A673 (cell line): ENCODE measurements around the gene ATG7. TPM values are rescaled to one million over a fixed set of nuclear protein-coding genes. Genes with fewer than 3 reads are reported as not detected.
A peak's percentile ranks its signal among the peaks of the same experiment; 100 is the strongest.

Source experiments
- BruUV-seq: library from RNA; stranded (reverse); fragments of 400-500 nt; replicated peaks from 2 replicates; lab custom pipeline; 2021; lab: Mats Ljungman, UMichigan
- CTCF ChIA-PET: fragments of 300-600 bp; sonication (Branson Sonifier 250); formaldehyde crosslinking; loops from one replicate; lab custom pipeline; 2022; ENCODE audit warnings: antibody characterized with exemption; lab: Charles Lee
- POLR2A ChIA-PET: fragments of 300-600 bp; sonication (Branson Sonifier 250); formaldehyde crosslinking; loops from one replicate; lab custom pipeline; 2022; ENCODE audit warnings: antibody characterized with exemption; ENCODE audit not compliant: low non-redundant PET; lab: Charles Lee
- DNase-seq: peaks from one replicate; pipeline ENCODE4 v3.0.0-alpha.2; 2015; ENCODE audit warnings: low spot score
- H3K27ac ChIP-seq: fragments of 200-600 bp; sonication (generic); 2 replicates; pipeline ENCODE4 v1.5.1; 2016; ENCODE audit warnings: mixed run types, low read depth, mild to moderate bottlenecking, mixed read lengths, antibody characterized with exemption, low read length; ENCODE audit not compliant: poor library complexity, severe bottlenecking
- H3K27me3 ChIP-seq: fragments of 200-600 bp; sonication (generic); replicated peaks from 2 replicates; pipeline ENCODE4 v1.6.1; 2017; ENCODE audit warnings: mixed run types, low read depth, mild to moderate bottlenecking, mixed read lengths, antibody characterized with exemption, low read length; ENCODE audit not compliant: insufficient read depth, poor library complexity
- H3K36me3 ChIP-seq: fragments of 200-600 bp; sonication (generic); 2 replicates; pipeline ENCODE4 v1.6.1; 2016; ENCODE audit warnings: mixed run types, mild to moderate bottlenecking, mixed read lengths, antibody characterized with exemption, low read length; ENCODE audit not compliant: insufficient read depth, poor library complexity, severe bottlenecking
- H3K4me1 ChIP-seq: fragments of 200-600 bp; sonication (generic); 2 replicates; pipeline ENCODE4 v1.6.1; 2017; ENCODE audit warnings: mixed run types, mild to moderate bottlenecking, mixed read lengths, antibody characterized with exemption, low read length; ENCODE audit not compliant: insufficient read depth, poor library complexity, severe bottlenecking
- H3K4me3 ChIP-seq: fragments of 200-600 bp; sonication (generic); 2 replicates; pipeline ENCODE4 v1.5.1; 2016; ENCODE audit warnings: low read depth, mixed run types, mild to moderate bottlenecking, mixed read lengths, low read length; ENCODE audit not compliant: poor library complexity, severe bottlenecking
- H3K9me3 ChIP-seq: fragments of 200-600 bp; sonication (generic); 2 replicates; pipeline ENCODE4 v1.6.1; 2016; ENCODE audit warnings: mixed run types, low read depth, mild to moderate bottlenecking, mixed read lengths, antibody characterized with exemption, low read length; ENCODE audit not compliant: poor library complexity, severe bottlenecking
- EZH2 ChIP-seq: fragments of 200-600 bp; sonication (generic); IDR thresholded peaks from 2 replicates; pipeline ENCODE4 v1.6.1; 2017; ENCODE audit warnings: borderline replicate concordance, low read depth, mild to moderate bottlenecking, mixed read lengths, antibody characterized with exemption, low read length; ENCODE audit not compliant: poor library complexity, severe bottlenecking
- intact Hi-C: fragments of 100-400 bp; cut with micrococcal nuclease; formaldehyde crosslinking; loops from one replicate; pipeline ENCODE4 v1.10.0; 2022; ENCODE audit not compliant: unreplicated experiment
- total RNA-seq: library from RNA; stranded (reverse); gene quantifications from 2 replicates; pipeline ENCODE4 v1.2.3, GENCODE V29; 2021
- TF ChIP-seq, protein P1 (sequence below): fragments of 300-800, 200-600 bp; sonication (generic); conservative IDR thresholded peaks from 2 replicates; pipeline ENCODE4 v1.5.1; 2017; ENCODE audit warnings: low read depth, mild to moderate bottlenecking, antibody characterized with exemption, low read length, moderate library complexity, mixed read lengths

ATG7 gene
- total RNA-seq, 1 experiment from 2014 or later, result 30.9 TPM

DNA sequence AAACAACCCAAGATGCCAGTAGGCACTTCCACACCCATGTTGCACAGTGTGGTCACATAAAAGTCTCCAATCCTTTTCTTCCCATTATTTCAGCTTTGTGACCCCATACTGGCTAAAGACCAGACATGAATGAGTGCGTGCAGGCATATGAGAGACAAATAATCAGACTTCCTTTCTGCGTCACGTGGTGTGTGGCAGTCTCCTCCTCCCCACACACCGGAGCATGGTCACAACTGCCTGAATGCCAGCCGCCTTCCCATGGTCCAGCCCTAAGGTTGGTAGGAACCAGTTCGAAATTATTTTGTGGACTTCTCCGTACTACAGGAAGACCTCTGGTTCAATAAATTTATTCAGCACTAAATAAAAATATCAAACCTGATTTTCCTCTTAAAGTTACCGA is 306.0 kb downstream of the ATG7 start:
- TF ChIP-seq, protein P1, sequence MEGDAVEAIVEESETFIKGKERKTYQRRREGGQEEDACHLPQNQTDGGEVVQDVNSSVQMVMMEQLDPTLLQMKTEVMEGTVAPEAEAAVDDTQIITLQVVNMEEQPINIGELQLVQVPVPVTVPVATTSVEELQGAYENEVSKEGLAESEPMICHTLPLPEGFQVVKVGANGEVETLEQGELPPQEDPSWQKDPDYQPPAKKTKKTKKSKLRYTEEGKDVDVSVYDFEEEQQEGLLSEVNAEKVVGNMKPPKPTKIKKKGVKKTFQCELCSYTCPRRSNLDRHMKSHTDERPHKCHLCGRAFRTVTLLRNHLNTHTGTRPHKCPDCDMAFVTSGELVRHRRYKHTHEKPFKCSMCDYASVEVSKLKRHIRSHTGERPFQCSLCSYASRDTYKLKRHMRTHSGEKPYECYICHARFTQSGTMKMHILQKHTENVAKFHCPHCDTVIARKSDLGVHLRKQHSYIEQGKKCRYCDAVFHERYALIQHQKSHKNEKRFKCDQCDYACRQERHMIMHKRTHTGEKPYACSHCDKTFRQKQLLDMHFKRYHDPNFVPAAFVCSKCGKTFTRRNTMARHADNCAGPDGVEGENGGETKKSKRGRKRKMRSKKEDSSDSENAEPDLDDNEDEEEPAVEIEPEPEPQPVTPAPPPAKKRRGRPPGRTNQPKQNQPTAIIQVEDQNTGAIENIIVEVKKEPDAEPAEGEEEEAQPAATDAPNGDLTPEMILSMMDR, result no peak
- TF ChIP-seq EZH2, result no peak
- peaks cover 2% of the 10 kb centered on the region for H3K36me3 ChIP-seq
- no peak for DNase-seq
- intact Hi-C loops, result no loop called here
- H3K9me3 ChIP-seq, result no peaks in the 10 kb centered on the region
- BruUV-seq, result no TSS peak
- no peak overlapping the region for H3K27ac ChIP-seq
- H3K27me3 ChIP-seq, result no peaks in the 10 kb centered on the region
- CTCF ChIA-PET, result no interaction called here
- POLR2A ChIA-PET, result no interaction called here
- H3K4me1 ChIP-seq, result peaks cover 27% of the 10 kb centered on the region
- H3K4me3 ChIP-seq, result no peak overlapping the region

DNA sequence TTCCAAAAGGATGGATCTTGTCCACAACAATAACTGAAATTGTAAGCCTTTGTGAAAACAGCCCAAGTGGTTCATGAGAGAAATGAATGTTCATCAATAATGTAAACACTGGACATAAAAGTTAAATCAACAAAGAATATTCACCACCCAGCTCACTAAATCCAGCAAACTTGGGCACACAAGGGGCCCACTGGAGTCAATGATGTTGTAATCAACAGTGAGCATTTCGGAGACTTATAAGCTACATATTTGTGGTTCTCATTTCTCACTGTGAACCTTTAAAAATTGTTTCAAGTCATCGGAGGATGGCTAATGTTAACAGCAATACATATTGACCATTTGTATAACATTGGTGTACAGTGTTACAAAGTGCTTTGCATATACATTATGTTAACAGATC is 308.4 kb downstream of the ATG7 start:
- ChIA-PET POLR2A (no interaction called here), CTCF (no interaction called here)
- TF ChIP-seq, protein P1, result no peak
- TF ChIP-seq EZH2, result no peak
- Histone ChIP-seq H3K4me1 (peaks cover 45% of the 10 kb centered on the region), H3K27me3 (no peaks in the 10 kb centered on the region), H3K27ac (no peak overlapping the region), H3K4me3 (no peak overlapping the region), H3K36me3 (no peaks in the 10 kb centered on the region), H3K9me3 (no peaks in the 10 kb centered on the region)
- intact Hi-C loops, result no loop called here
- DNase-seq, result no peak
- BruUV-seq, result no TSS peak

DNA sequence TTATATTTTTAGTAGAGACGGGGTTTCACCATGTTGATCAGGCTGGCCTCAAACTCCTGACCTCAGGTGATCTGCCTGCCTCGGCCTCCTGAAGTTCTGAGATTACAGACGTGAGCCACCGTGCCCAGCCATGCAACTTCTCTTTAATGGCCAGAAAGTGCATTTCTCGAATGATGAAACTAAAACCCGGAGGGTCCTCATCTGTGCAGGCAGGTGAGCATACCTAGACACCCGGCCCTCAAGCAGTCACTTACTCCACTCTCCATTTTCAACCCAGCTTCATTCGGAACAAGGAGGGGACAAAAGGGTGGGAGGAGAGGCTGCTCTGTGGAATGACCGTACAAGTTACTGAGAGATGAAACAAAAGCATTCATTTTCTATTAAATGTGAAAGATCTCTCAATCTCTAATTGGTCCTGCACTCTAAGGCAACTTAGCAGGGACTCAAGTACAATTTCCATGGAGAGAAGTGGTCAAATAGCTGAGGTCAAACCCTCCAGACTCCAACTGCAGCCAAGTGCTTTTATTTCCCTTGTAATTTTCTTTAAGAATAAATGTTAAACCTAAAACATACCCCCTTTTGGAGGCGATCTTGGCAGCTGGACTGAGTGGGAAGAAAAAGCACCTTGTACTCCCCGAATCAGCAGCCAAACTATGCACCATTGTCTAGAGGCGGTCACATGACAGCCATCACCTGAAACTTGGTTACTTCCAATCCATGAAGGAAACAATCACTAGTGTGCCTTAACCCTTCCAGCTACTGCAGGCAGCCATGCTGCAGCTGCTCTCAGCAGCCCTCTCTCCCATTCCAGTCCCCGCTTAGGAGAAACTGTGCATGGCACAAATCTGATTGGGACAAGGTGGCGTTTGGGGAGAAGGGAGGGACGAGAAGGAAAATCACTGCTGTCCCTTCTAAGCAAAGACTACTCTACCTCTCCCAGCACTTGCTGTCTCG is 309.3 kb downstream of the ATG7 start:
- no TSS peak for BruUV-seq
- ChIA-PET CTCF (no interaction called here), POLR2A (no interaction called here)
- no peaks in the 10 kb centered on the region for H3K36me3 ChIP-seq
- H3K4me3 ChIP-seq, result peak overlapping the region; percentile 42
- no peaks in the 10 kb centered on the region for H3K9me3 ChIP-seq
- no peaks in the 10 kb centered on the region for H3K27me3 ChIP-seq
- DNase-seq, result no peak
- TF ChIP-seq, protein P1, result no peak
- TF ChIP-seq EZH2, result no peak
- peaks cover 54% of the 10 kb centered on the region for H3K4me1 ChIP-seq
- H3K27ac ChIP-seq, result peak overlapping the region; percentile 77
- intact Hi-C loops, result loop anchor here (2.0 kb wide), 1 partner anchor 61 kb away; the partner anchor contains the start of gene VGLL4
